Forelimb muscle (tissue), 1 donor: ENCODE measurements around the gene LRRC49. TPM values are rescaled to one million over a fixed set of nuclear protein-coding genes. Genes with fewer than 3 reads are reported as not detected.
A peak's percentile ranks its signal among the peaks of the same experiment; 100 is the strongest.
"Not testable (repeated sequence)": the region's sequence is repeated elsewhere in the genome, so short reads cannot be mapped to it uniquely, and the experiment has no call there.

Source experiments
- DNase-seq: peaks from one replicate; pipeline ENCODE4 v3.0.0-alpha.2; 2013; ENCODE audit warnings: low read depth
- polyA plus RNA-seq: library from polyadenylated mRNA; unstranded; fragments of 120-200 nt; gene quantifications from one replicate; pipeline ENCODE4 v1.2.1, GENCODE V29; 2013; ENCODE audit not compliant: insufficient read length

The LRRC49 gene
- 6.0 TPM for polyA plus RNA-seq

GRCh38 chr15:70892002-70892911 lies at the start of gene LRRC49, which contains the start of gene THAP10:
TSS of gene LRRC49 (plus strand) at chr15:70892826. CDS start at chr15:70892895, 69 bp downstream.
TSS of gene THAP10 (minus strand) at chr15:70892433. CDS start at chr15:70892272, 161 bp downstream.
- DNase-seq: peak; percentile 91

GRCh38 chr15:70845602-70846360 lies 46.8 kb upstream of the LRRC49 start:
- no peak for DNase-seq

- DNase-seq: no peak
Measured at GRCh38 chr15:70851889-70852288, 40.7 kb upstream of the LRRC49 start.

- DNase-seq: no peak
Measured at GRCh38 chr15:70852501-70853317, 39.9 kb upstream of the LRRC49 start.

- DNase-seq: no peak
Measured at GRCh38 chr15:70853318-70853972, 39.2 kb upstream of the LRRC49 start.

- no peak for DNase-seq
Measured at GRCh38 chr15:70853973-70854665, 38.5 kb upstream of the LRRC49 start, which contains the start of gene LARP6. TSS of gene LARP6 (minus strand) at chr15:70854157. CDS start at chr15:70854088, 69 bp downstream.

- DNase-seq: no peak
Measured at GRCh38 chr15:70854666-70854976, 38.0 kb upstream of the LRRC49 start.

GRCh38 chr15:70855764-70856163 lies 36.9 kb upstream of the LRRC49 start:
- DNase-seq: no peak

GRCh38 chr15:70856177-70856883 lies 36.3 kb upstream of the LRRC49 start:
- DNase-seq: no peak

GRCh38 chr15:70856884-70857561 lies 35.6 kb upstream of the LRRC49 start:
- peak; percentile 96 for DNase-seq

- DNase-seq: no peak
Measured at GRCh38 chr15:70857562-70858285, 34.9 kb upstream of the LRRC49 start.

- not testable (repeated sequence) for DNase-seq
Measured at GRCh38 chr15:70858614-70859321, 33.9 kb upstream of the LRRC49 start.

GRCh38 chr15:70859322-70859908 lies 33.2 kb upstream of the LRRC49 start:
- DNase-seq: no peak

- DNase-seq: no peak
Measured at GRCh38 chr15:70859998-70860397, 32.6 kb upstream of the LRRC49 start.

- no peak for DNase-seq
Measured at GRCh38 chr15:70863450-70864218, 29.0 kb upstream of the LRRC49 start.

- no peak for DNase-seq
Measured at GRCh38 chr15:70866982-70867641, 25.5 kb upstream of the LRRC49 start.
